ENCODE measurements around the gene SLC25A24. TPM values are rescaled to one million over a fixed set of nuclear protein-coding genes. Genes with fewer than 3 reads are reported as not detected.

Gene SLC25A24
- total RNA-seq = 54.7 and 78.1 TPM in 2 replicates

DNA sequence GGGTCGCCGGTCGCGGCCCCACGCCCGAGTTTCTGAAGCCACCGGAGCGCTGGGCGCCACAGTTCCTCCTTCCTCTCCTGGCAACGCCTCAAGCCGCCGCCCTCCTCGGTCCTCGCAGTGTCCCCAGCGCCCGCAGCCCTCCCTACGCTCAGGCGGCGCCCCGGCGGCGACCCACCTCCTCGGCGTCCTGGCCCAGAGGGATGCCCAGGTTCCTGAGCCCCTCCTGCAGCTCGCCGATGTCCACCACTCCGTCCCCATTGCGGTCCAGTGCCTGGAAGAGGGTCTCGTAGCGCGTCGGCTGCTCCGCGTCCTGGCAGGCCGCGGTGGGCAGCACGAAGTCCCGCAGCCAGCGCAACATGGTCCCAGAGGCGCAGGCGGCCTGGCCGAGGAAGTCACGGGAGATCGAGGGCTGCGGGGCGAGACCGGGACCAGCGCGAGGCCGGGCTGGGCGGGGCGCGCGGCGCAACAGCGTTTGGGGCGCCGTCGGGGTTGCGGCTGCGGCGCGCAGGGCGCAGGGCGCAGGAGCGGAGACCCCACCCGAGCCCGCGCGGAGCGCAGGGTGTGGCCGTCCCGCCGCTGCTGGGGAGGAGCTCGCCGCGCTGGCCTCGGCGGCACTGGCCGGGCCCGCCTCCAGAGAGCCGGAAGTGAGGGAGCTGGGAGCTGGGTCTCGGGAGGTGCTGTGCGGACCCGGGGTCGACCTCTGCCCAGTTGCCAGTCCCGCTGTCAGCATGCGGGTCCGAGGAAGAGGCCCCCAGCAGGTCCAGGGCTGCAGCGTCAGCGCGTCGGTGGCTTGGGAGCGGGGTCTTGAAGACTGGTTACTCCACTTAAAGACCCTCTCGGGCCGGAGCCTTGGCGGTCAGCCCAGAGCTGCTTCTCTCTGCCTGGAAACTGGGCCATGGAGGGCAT is at the start of gene SLC25A24:
Gene SLC25A24 (minus strand): TSS at position 563 of the 906 bp plus-strand sequence. CDS start 205 bp downstream, at position 358.

DNA sequence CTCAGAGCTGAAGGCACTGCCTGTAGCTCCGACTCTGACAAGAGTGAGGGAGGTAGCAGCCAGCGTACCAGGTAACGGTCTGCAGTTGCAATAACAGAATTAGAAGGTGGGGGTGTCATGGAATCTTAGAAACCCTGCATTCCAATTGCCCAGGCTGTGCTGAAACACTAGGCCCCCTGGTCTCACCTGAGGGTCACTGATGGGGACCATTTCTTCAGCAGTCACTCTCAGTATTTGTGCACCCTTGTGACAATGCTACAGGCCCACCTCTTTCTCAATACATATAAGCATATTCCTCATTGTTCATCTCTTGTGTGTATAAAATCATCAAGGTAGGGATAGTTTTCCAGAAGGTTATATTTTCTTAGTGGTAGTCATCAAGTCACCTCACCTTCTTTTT is 43.8 kb upstream of the SLC25A24 start, which contains the start of gene NBPF4:
Gene NBPF4 (minus strand): TSS at position 101 of the 400 bp plus-strand sequence. CDS start 315 bp downstream, outside the sequence.

Other genes with a start within 250 kb of the SLC25A24 start
- gene VAV3, start 235.2 kb downstream of the SLC25A24 start, total RNA-seq = 0.50 and 0.77 TPM in 2 replicates
- not detected in 2 replicates for gene NBPF4, start 43.7 kb upstream of the SLC25A24 start, total RNA-seq
- not detected in 2 replicates for gene NBPF6, start 250.0 kb upstream of the SLC25A24 start, total RNA-seq

All from uterine smooth muscle cell (primary cell).